GM19463 (cell line): ENCODE data around the gene SUN1.
"Not testable (repeated sequence)": the region's sequence is repeated elsewhere in the genome, so short reads cannot be mapped to it uniquely, and the experiment has no call there.

Experiments
- ATAC-seq: cut with Tn5 transposase; IDR thresholded peaks from one replicate; pipeline ENCODE4 v1.9.1; 2021; ENCODE audit warnings: mild to moderate bottlenecking, moderate library complexity; ENCODE audit not compliant: unreplicated experiment

SUN1 gene

DNA sequence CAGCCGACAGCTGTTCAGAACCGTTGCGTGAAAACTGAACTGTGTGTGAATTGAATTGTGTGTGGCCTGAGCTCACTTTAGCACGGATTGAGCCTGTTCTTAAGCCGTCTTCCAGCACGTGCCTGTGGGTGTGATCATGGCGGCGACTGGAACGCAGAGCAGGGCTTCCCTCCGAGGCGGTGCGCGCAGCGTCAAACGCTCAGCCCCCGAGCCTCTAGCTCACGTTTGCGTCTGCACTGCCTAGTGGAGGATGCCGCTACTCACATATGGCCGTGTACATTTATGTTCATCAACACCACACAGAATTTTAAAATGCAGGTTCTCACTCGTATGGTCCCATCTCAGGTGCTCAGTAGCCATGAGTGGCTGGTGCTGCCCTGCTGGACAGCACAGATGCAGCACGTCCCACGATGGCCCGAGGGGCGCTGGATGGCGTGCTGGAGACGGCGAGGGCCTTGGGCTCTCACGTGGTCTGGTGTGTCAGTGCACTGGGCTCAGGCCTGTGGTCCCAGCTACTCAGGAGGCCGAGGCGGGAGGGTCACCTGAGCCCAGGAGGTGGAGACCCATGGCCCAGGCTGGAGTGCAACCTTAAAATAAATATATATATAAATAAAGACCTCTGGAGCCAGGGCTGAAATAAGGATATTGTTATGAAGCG lies 22.0 kb downstream of the SUN1 start:
- no peak for ATAC-seq

- ATAC-seq: no peak
Measured at GRCh38 chr7:855686-856369, 23.6 kb downstream of the SUN1 start.

DNA sequence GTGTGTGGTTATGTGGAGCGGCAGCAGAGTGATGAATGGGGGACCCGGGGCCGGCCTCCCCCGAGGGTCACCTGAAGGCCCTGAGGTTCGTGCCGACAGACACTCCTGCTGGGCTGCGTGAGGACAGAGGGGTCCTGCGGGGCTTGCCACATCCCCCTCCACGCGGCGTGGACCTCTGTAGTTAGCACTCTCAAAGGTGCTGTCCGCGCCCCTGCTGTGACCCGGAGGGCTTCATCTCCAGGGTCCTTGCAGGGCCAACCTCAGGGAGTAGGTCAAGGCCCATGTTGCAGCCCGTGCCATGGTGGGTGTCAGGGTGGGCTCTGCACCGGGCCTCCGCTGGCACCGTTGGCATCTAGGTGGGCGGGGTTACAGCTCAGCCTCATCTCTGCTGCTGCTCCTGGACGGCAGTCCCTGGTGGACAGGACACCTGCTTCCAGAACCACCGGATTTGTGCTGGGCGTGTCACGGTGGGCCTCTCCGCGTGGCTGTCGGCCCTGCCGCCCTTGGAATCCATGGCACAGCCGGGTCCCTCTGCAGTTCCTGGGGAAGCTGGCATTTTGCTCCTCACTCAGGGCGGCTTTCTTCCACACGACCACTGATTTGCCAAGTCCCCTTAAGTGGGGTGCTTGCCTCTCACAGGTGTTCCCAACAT lies 24.3 kb downstream of the SUN1 start:
- no peak for ATAC-seq

GRCh38 chr7:857661-858060 lies 25.4 kb downstream of the SUN1 start:
- ATAC-seq: no peak

GRCh38 chr7:859359-860030 lies 27.2 kb downstream of the SUN1 start:
- ATAC-seq: no peak

GRCh38 chr7:860149-860548 lies 27.9 kb downstream of the SUN1 start:
- ATAC-seq: no peak

DNA sequence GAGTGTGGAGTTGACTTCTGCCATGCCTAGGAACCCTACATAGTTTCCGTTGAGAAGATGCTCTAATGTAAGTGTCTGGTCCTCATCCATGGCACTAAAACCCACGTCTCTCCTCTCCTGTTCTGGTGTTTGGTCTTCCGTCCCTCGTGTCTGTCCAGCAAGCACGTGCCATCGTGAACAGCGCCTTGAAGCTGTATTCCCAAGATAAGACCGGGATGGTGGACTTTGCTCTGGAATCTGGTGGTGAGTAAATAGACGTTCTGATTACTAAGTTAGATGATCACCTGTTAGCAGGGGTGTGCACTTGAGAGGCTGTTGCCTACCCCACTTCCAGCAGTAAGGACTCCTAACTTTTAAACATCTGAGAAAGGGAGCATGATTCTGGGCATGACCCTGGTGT lies 28.9 kb downstream of the SUN1 start:
- no peak for ATAC-seq

DNA sequence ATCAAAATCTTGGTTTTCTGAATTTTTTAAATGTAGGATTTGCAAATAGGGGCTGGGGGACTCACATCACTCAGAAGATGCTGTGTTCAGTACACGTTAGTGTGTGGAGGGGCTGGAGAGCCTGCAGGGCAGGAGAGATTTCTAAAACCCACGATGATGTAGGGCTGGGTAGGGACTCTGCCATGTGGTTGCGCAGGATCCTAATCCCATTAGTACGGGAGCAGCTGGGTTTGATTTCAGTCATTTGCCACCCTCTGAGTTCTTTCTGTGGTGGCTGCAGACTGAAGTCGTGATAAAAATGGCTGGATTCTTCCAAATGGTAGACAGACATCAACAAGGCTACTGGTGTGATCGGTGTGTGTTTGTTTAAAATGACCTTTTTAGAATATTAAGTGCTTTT lies 29.9 kb downstream of the SUN1 start:
- ATAC-seq: no peak

DNA sequence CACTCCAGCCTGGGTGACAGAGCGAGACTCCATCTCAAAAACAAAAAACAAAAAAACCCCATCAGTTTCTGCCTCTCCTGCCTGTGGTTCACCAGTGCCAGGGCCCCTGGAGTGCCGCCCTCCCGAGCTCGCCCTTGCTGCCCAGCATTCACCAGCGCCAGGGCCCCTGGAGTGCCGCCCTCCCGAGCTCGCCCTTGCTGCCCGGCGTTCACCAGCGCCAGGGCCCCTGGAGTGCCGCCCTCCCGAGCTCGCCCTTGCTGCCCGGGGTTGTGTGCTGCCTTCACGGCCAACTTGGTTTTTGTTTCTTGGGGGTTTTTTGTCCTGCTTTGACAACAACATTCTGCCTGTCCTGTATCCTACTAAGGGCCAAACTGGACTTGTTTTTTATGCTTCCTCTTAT lies 30.8 kb downstream of the SUN1 start:
- no peak for ATAC-seq

DNA sequence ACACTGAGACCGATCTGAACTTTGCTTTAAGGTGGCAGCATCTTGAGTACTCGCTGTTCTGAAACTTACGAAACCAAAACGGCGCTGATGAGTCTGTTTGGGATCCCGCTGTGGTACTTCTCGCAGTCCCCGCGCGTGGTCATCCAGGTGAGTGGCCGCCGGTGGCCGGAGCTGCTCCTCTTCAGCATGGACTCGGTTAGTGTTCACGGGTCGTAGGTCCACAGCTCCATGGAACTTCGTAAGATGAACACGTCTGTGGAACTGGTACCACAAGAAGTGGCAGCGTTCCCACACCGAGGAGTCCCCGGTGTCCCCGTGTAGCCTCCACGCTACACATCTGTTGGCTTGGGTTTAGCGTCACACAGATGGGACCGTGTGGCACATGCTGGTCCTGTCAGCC lies 33.6 kb downstream of the SUN1 start:
- no peak for ATAC-seq

GRCh38 chr7:867001-867405 lies 34.7 kb downstream of the SUN1 start:
- no peak for ATAC-seq

- ATAC-seq: no peak
Measured at GRCh38 chr7:867406-868188, 35.3 kb downstream of the SUN1 start.

DNA sequence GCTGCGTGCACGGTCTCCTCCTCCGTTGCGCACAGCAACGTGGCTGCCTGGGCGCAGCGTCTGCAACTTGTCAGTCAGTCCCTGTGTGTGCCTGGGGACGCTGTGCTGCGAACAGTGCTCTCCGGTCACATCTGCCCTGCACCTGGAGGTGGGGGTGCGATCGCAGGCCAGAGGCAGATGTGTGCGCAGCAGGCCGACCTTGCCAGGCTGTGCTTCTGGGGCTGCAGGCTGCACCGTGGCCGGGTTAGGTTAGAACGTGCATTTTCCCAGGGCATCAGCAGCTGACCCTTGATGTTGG lies 35.9 kb downstream of the SUN1 start:
- ATAC-seq: no peak

GRCh38 chr7:869348-869747 lies 37.1 kb downstream of the SUN1 start:
- no peak for ATAC-seq

GRCh38 chr7:871900-872537 lies 39.7 kb downstream of the SUN1 start:
- no peak for ATAC-seq

- not testable (repeated sequence) for ATAC-seq
Measured at GRCh38 chr7:872685-873084, 40.4 kb downstream of the SUN1 start.

DNA sequence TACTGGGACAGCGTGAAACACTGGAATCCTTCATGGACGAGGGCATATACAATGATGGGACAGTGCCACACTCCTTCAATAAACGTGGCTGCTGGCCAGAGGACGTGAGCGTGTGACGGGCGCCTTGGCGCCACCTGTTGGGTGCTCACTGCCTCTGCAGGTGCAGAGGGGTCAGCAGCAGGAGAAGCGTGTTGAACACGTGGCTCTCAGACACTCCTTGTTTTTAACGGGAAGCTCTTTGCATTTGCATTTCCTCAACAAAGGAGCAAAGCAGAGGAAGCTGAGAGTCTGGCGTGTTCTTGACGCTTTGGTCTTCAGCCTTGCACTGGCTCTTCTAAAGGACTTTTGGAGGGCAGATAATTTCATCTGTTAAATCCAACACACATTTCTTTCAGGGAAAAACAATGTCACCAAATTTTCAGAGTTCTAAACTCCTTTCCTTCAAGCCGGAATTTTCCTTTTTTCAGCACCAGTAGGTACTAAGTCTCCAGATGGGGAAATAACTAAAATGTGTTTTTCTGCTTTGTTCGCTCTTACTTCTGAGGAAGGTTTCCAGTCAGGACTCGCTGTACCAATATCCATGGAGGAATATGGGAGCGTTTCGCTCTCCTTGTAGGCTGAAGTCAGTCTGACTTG lies 41.2 kb downstream of the SUN1 start:
- no peak for ATAC-seq

DNA sequence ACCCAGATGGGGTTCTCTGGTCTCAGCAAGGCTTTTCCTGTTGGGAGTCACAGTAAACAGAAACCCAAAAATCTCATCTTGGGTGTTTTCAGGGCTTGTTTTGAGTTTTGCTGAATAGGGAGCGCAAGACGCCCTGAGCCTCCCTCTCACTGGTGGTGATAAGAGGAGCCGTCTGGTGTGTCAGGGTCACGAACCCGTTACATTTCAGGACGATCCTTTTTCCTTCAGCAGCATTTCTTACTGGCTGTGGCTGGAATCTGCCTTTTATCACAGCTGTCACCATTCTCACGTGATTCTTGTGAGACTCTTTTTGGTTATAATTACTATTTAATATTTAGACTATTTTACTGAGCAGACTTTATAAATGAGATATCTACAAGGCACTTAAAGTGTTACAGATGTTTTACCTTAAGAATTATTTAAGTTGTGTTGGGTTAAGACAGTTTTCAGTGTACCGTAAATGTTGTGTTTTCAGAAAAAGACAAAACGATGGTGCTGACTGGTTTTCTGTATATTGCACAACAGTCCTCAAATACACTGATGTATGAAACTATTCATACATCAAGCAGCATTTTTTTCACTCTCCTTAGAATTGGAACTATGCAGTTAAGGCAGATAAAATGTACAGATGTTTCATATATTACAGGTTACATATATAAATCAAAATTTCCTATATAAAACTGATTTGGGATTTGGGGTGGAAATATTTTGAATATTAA lies 41.9 kb downstream of the SUN1 start:
- ATAC-seq: no peak

DNA sequence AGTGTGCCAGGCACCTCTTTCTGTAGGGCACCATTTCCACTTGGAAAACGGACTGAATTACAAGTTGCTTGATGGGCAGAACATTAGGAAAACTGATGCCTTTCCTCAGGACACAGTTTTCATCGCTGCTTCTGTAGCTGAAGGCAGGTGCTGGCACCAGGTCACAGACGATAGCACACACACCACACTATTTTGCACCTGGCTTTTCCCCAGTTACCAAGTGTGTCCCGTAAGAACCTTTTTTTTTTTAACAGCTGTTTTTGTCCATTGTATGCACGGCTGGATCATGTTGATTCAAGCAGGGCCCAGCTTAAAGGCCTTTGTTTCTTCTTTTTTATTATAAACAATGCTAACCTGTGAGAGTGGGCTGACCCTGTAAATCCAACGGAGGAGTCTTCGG lies 42.8 kb downstream of the SUN1 start:
- no peak for ATAC-seq
